Measurements from ENCODE around the gene NFATC2IP.
"Not testable (repeated sequence)": the region's sequence is repeated elsewhere in the genome, so short reads cannot be mapped to it uniquely, and the experiment has no call there.

- TF ChIP-seq CTCF (conservative IDR thresholded peaks at IDR 0.05); EZH2 (IDR thresholded peaks at IDR 0.05; ENCODE audit: low read depth): not testable (repeated sequence)
Observed at GRCh38 chr16:28926284-28926683, 24.5 kb upstream of the NFATC2IP start.
